Upper lobe of left lung (tissue), 6 donors: ENCODE results near the gene MYO18A. TPM values are rescaled to one million over a fixed set of nuclear protein-coding genes. Genes with fewer than 3 reads are reported as not detected.

ENCODE experiments used
- ATAC-seq, 2 donors: fragments of 200-7000 bp; cut with Tn5 transposase; one replicate each; pipeline ENCODE4 v1.9.1; 2022; ENCODE audit warnings: mild to moderate bottlenecking in 2 of 2, moderate library complexity in 2 of 2; ENCODE audit not compliant: low FRiP score in 2 of 2
- DNase-seq, 2 donors: peaks; one replicate each; pipeline ENCODE4 v3.0.0-alpha.2; 2019 to 2020
- H3K27ac ChIP-seq, 4 donors: fragments of 200-600 bp; sonication (generic); one replicate each; pipeline ENCODE4 v1.5.1; 2016 to 2019
- H3K27me3 ChIP-seq, 4 donors: fragments of 200-600 bp; sonication (generic); one replicate each; pipeline ENCODE4 v1.5.1; 2017 to 2019
- H3K36me3 ChIP-seq, 4 donors: fragments of 200-600 bp; sonication (generic); one replicate each; pipeline ENCODE4 v1.5.1; 2016 to 2019
- H3K4me1 ChIP-seq, 4 donors: fragments of 200-600 bp; sonication (generic); one replicate each; pipeline ENCODE4 v1.5.1; 2018 to 2019
- H3K4me3 ChIP-seq, 4 donors: fragments of 200-600 bp; sonication (generic); one replicate each; pipeline ENCODE4 v1.5.1; 2017 to 2019; ENCODE audit warnings: mild to moderate bottlenecking in 2 of 4, moderate library complexity in 1 of 4
- H3K9me3 ChIP-seq, 4 donors: fragments of 200-600 bp; sonication (generic); one replicate each; pipeline ENCODE4 v1.5.1; 2018 to 2019
- EP300 ChIP-seq, 4 donors: sonication (generic); formaldehyde crosslinking; IDR thresholded peaks; one replicate each; pipeline ENCODE4 v1.5.1; 2017; ENCODE audit warnings: antibody characterized with exemption in 4 of 4, control low read depth in 2 of 4
- POLR2A ChIP-seq, 4 donors: fragments of 450-650 bp; IDR thresholded peaks; one replicate each; pipeline ENCODE4 v1.5.1; 2016 to 2017; ENCODE audit warnings: antibody characterized with exemption in 4 of 4, mild to moderate bottlenecking in 2 of 4
- POLR2AphosphoS5 ChIP-seq, 2 donors: sonication (generic); formaldehyde crosslinking; IDR thresholded peaks; one replicate each; pipeline ENCODE4 v1.5.1; 2017; ENCODE audit warnings: antibody characterized with exemption in 2 of 2
- WGBS, 2 donors: methylation state at CpG; one replicate each; pipeline ENCODE4 v1.1.5; 2017 to 2018; 5-methylcytosine and 5-hydroxymethylcytosine counted together
- total RNA-seq, 6 donors: library from RNA; depleted of rRNA in 4 of 6; stranded (reverse); fragments of >200 nt in 4 of 6; gene quantifications; one replicate each; pipeline versions ENCODE4 v1.1.0 to v1.2.1, GENCODE V29; 2016 to 2021
- TF ChIP-seq, protein P1 (sequence below), 6 experiments: fragments of 450-650 bp in 4 of 6; fragments of 200-600 bp in 2 of 6; sonication (generic) in 2 of 6; IDR thresholded peaks; one replicate each; pipeline ENCODE4 v1.5.1; 2016 to 2019; ENCODE audit warnings: antibody characterized with exemption in 6 of 6
- donor health status: DM: no; HTN: no; CAD: no; lungs with moderate emphysema.
- donor health status: DM: no; HTN: yes; CAD: no; lungs with severe emphysema.

MYO18A gene
- total RNA-seq, 6 donors from 2014 or later, result 37.4 to 214 (median 67.4) TPM

DNA sequence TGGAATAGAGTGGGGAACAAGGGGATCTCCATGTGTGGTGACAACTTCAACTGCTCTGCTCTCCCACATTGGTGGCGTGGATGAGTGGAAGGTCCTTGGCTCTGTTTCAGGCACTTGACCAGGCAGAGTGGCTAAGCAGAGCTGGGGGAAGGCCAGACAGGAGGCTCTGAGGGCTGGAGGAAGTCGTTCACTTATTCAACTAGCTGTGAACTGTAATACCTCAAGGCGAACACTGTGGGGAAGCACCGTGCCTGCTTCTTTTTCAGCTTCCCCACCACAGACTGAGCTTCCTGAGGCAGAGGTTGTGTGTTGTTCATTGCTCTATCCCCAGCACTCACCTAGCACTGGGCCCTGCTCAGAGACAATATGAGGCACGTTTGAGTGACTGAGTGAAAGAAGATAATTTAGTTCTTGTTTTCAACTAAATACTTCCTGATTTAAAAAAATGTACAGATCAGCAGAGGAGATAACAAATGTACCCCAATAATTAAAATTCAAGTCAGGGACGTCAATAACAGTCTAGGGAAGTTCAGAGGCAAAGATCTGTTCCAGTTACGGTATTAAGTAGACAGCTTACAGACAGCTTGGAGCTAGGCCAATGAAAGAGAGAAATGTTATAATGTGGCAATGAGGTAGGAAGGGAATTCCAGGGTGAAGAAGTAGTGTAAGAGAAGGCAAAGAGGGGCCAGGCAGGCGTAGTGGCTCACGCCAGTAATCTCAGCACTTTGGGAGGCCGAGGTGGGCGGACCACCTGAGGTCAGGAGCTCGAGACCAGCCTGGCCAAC, 34.7 kb downstream of the MYO18A start:
- Histone ChIP-seq H3K4me3 (no peak overlapping the region), H3K4me1 (peaks cover 39 to 68% (median 57%) of the 10 kb centered on the region in 4 donors), H3K27me3 (no peaks in the 10 kb centered on the region), H3K27ac (peak overlapping the region; percentile 55 to 69 (median 60)), H3K36me3 (no peaks in the 10 kb centered on the region), H3K9me3 (no peaks in the 10 kb centered on the region)
- TF ChIP-seq, protein P1, sequence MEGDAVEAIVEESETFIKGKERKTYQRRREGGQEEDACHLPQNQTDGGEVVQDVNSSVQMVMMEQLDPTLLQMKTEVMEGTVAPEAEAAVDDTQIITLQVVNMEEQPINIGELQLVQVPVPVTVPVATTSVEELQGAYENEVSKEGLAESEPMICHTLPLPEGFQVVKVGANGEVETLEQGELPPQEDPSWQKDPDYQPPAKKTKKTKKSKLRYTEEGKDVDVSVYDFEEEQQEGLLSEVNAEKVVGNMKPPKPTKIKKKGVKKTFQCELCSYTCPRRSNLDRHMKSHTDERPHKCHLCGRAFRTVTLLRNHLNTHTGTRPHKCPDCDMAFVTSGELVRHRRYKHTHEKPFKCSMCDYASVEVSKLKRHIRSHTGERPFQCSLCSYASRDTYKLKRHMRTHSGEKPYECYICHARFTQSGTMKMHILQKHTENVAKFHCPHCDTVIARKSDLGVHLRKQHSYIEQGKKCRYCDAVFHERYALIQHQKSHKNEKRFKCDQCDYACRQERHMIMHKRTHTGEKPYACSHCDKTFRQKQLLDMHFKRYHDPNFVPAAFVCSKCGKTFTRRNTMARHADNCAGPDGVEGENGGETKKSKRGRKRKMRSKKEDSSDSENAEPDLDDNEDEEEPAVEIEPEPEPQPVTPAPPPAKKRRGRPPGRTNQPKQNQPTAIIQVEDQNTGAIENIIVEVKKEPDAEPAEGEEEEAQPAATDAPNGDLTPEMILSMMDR (IDR thresholded peaks at IDR 0.05), result peak; percentile 56 to 86 (median 81)
- TF ChIP-seq POLR2A (IDR thresholded peaks at IDR 0.05) (peak in 1 of 4 donors; percentile 22), POLR2AphosphoS5 (IDR thresholded peaks at IDR 0.05) (peak in 1 of 2 donors; percentile 30), EP300 (IDR thresholded peaks at IDR 0.05) (no peak)
- ATAC-seq (peak; percentile 57 to 78), DNase-seq (peak in 1 of 2 donors; percentile 91)
- 25 to 31% methylated on average over 12 of the region's 12 CpGs for WGBS, 2 donors

DNA sequence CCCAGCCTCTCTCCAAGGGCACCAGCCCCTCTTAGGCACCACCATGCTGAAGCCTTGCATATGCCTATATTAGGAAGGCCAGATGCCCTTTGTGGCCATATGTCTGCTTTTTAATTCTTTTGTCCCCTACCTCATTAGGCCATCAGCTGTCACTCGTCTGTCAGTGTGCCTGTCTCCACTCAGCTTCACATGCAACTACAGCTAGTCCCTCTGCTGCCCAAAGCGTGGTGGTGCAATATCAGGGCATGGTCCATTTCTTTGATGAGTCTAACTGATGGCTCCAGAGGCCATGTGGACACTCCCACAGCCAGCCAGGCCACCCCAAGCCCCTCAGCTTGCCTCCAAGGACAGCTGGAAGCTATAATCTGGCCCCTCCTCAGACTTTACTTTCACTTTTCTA, 36.3 kb downstream of the MYO18A start:
- H3K4me1 ChIP-seq, result peaks cover 40 to 68% (median 60%) of the 10 kb centered on the region in 4 donors
- 57 to 61% methylated on average over 2 of the region's 2 CpGs for WGBS, 2 donors

DNA sequence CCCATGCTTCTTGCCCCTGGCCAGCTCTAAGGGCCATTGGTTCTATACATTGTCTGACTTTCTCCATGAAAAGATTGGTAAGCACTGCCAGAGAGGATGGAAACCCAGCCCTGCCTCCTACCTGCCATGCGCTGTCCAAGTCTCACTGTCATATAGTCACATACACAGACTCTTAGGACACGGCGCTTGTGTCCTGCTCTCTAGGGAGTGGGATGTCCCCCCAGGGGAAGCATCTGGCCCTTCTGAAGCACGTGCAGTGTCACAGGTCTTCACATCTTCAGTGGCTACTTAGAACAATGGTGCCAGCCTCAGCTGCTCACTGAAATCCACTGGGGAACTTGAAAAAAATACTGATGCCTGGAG, 38.7 kb downstream of the MYO18A start:
- Histone ChIP-seq H3K4me1 (peaks cover 46 to 67% (median 57%) of the 10 kb centered on the region in 4 donors), H3K36me3 (no peaks in the 10 kb centered on the region), H3K27me3 (no peaks in the 10 kb centered on the region), H3K27ac (peak overlapping the region; percentile 76 to 86 (median 82)), H3K9me3 (no peaks in the 10 kb centered on the region), H3K4me3 (peak overlapping the region in 3 of 4 donors; percentile 35 to 48 (median 47))
- WGBS, 2 donors, result 45 to 51% methylated on average over 4 of the region's 4 CpGs
- no peak for ATAC-seq
- no peak for DNase-seq
- TF ChIP-seq, protein P1 (IDR thresholded peaks at IDR 0.05), result no peak
- no peak for TF ChIP-seq EP300 (IDR thresholded peaks at IDR 0.05)
- TF ChIP-seq POLR2A (IDR thresholded peaks at IDR 0.05), result no peak
- TF ChIP-seq POLR2AphosphoS5 (IDR thresholded peaks at IDR 0.05), result no peak

More for the DNA sequence above, 36.3 kb downstream of the MYO18A start:
- ATAC-seq, result no peak
- no peaks in the 10 kb centered on the region for H3K9me3 ChIP-seq
- DNase-seq, result peak in 1 of 2 donors; percentile 41
- H3K27ac ChIP-seq, result peak overlapping the region in 2 of 4 donors; percentile 9 to 17
- no peaks in the 10 kb centered on the region for H3K27me3 ChIP-seq
- no peaks in the 10 kb centered on the region for H3K36me3 ChIP-seq
- TF ChIP-seq EP300 (IDR thresholded peaks at IDR 0.05) (no peak), POLR2AphosphoS5 (IDR thresholded peaks at IDR 0.05) (no peak)
- TF ChIP-seq, protein P1 (IDR thresholded peaks at IDR 0.05), result peak; percentile 19 to 52 (median 32)
- H3K4me3 ChIP-seq, result no peak overlapping the region

DNA sequence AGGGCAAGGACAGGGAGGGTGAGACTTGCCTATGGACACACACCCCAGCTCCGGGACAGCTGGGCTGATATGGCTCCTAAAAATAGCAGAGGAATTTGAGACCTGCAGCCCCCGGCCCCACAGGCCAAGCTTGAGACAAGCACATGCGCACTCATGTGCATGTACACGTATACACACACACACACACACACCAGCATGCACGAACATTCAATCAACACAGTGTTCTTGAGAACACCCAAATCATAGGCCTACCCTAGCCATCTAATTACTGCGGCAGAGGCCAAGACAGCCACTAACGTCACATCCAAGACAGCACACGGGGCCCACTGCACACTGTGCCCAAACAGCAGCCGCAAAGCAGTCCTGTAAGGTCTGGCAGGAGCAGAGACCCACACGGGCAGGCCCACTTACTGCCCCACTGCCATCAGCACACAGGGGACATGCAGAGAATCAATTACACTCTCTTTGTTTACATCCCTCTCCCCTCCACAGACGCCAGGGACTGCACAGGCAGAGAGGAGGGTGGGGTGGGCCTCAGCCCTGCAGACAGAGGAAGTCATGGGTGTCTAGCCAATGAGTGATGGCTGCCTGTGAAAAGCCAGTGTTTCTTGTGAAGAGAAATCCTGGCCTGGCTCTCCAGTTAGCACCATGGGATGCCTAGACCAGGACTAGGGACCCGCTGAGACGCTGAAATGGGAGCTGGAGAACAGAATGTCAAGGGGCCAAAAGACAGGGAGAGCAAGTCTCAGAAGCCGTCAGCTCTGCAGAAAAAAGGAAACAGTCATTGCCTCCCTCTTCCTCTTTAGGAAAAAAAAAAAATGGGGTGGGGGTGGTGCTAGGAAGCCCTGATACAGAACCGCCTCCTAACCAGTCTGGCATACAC, 39.3 kb downstream of the MYO18A start:
- H3K27me3 ChIP-seq, result no peaks in the 10 kb centered on the region
- ATAC-seq (peak; percentile 48 to 55), DNase-seq (peak in 1 of 2 donors; percentile 56)
- TF ChIP-seq POLR2A (IDR thresholded peaks at IDR 0.05) (peak in 1 of 4 donors; percentile 22), POLR2AphosphoS5 (IDR thresholded peaks at IDR 0.05) (no peak)
- H3K4me1 ChIP-seq, result peaks cover 46 to 67% (median 56%) of the 10 kb centered on the region in 4 donors
- H3K27ac ChIP-seq, result peak overlapping the region; percentile 76 to 86 (median 82)
- peak overlapping the region in 3 of 4 donors; percentile 35 to 48 (median 47) for H3K4me3 ChIP-seq
- 18 to 22% methylated on average over 12 to 15 of the region's 15 CpGs for WGBS, 2 donors
- H3K9me3 ChIP-seq, result no peaks in the 10 kb centered on the region
- H3K36me3 ChIP-seq, result no peaks in the 10 kb centered on the region
